ENCODE measurements around the gene CAPN14.

The CAPN14 gene

GRCh38 chr2:31227711-31228125, 10.4 kb upstream of the CAPN14 start:
- DNase-seq, result no peak

GRCh38 chr2:31227110-31227509, 9.8 kb upstream of the CAPN14 start:
- DNase-seq, result no peak

DNA sequence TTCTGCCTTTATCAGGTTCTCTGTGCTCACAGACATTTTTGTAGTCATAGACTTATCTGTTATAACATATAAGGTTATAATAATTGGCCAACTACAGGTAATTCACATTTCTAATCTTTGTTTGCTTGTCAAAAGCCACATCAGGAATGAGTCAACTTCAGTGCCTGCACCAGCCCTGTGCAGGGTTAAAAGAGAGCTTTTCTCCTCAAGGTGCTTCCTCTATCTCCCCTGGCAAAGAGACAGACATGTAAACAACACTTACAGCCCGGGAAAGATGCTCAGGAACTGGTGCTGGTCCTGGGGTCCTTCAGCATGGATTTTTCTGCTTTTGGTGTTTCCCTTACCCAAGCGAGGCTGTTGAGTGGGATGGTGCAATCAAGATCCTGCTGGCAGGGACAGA, 9.0 kb upstream of the CAPN14 start:
- DNase-seq, result no peak

DNA sequence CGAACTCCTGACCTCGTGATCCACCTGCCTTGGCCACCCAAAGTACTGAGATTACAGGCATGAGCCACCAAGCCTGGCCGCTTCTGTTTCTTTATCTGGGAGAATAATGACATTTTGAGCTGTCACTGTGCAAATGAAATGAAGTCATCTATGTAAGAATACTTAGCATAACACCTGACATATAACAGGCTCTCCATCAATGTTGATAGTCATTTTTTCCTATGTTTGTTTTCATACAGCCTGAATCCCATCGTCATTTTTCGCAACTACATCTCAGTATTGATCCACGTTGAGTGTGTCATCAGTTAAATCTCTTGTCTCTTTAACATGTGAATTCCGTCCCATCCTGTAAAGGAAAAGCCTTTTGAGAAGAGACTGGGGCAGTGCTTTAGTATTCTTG, 6.4 kb upstream of the CAPN14 start:
- DNase-seq, result no peak

- no peak for DNase-seq
Observed at GRCh38 chr2:31223026-31223425, 5.7 kb upstream of the CAPN14 start.

- DNase-seq, result no peak
Observed at GRCh38 chr2:31222071-31222470, 4.8 kb upstream of the CAPN14 start.

DNA sequence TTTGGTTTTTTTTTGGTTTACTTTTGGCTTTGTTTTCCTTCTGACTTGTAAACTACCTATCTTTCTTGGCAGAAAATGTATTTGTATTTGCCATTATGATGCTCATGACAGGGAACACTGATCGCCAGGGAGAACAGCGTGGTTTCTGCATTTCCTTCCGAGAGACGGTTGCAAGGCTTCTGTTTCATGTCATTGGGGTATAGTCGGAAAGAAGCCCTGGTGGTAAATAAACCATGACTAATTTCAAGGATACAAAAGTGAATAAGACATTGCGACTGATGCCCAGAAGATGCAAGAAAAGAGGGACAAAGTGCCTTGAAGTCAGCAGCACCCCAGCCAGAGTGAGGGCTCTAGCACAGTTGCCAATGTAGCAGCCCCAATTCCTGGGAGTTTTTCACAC, 4.2 kb upstream of the CAPN14 start:
- no peak for DNase-seq

GRCh38 chr2:31219131-31219969, 2.0 kb upstream of the CAPN14 start:
- peak in 1 of 51 donors; percentile 11 for DNase-seq

GRCh38 chr2:31216734-31217133, 581 bp downstream of the CAPN14 start:
- no peak for DNase-seq

- no peak for DNase-seq
Observed at GRCh38 chr2:31214444-31214915, 2.8 kb downstream of the CAPN14 start.

- DNase-seq, result no peak
Observed at GRCh38 chr2:31213601-31214443, 3.5 kb downstream of the CAPN14 start.

DNA sequence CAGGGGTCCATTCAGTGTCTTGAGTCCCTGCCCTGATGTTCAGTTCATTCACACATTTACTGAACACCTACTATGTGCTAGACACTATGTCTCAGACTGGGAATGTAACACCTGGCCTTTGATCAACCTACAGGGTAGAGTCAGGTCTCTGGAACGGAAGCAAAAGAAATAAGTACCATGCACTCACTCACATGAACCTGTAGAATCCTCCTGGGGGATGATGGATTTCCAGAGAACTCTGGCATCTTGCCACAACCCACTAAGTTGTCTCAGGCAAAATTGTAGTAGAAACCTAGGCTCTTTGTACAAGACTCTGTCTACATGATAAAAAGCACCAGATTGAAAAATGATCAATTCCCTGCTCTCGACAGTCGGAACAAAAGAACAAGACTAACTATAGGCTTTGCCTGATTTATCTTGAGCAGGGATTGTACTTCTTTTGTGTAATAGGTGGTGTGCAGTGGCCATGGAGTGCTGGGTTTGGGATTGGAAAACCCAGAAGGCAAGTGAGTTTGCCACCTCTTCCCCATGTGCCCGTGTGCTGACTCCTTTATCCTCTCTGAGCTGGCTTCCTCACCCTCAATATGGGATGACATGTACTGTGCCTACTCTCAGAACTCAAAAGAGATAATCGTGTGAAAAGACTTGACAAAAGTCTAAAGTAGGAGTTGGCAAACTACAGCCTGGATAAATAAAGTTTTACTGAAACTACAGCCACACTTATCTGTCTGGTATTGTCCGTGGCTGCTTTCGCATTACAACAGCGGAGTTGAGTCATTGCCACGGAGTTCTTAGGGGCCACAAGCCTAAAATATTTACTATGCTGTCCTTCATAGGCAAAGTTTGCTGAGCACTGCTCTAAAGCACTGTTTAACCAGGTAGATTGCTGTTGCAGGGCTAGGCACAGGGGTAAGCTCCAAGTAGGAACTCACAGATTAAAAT, 4.4 kb downstream of the CAPN14 start:
- no peak for DNase-seq

GRCh38 chr2:31208240-31208639, 9.1 kb downstream of the CAPN14 start:
- DNase-seq, result no peak

DNA sequence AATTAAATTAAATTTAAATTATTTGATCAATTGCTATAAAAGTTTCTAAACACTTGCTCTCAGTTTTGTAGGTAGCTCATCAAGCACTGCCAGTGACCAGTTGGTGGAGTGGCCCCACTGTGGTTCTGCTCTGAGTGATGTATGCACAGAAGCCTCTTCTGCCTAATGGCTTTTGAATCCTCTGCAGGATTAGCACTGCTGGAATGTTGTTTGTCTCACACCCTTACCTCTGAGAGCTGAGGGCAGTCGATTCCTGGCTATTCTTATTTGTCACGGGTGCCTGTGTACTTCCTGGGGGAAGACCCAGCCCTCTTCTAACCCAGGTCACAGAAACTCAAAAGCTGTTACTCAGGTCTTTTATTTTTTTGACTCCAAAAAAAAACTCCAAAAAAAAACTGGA, 9.5 kb downstream of the CAPN14 start:
- no peak for DNase-seq

- no peak for DNase-seq
Observed at GRCh38 chr2:31205613-31206012, 11.7 kb downstream of the CAPN14 start.

DNA sequence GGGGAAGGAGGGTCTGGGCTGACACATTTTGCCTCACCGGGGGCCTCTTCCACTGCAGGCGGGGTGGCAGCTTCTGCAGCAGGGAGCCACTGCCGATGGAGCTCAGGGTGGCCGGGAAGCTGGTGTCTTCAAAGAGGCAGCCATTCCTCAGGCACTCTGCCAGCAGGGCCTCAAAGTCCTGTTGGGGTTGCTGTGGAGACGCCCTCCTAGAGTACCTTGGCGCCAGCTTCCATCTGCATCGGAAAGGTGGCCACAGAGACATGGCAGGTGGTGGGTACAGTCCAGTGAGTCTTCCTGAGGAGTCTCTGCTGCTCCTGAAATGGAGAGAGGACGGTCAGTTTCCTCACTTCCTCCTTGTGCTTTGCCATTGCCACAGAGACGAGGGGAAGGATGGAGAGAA, 12.1 kb downstream of the CAPN14 start:
- no peak for DNase-seq

DNA sequence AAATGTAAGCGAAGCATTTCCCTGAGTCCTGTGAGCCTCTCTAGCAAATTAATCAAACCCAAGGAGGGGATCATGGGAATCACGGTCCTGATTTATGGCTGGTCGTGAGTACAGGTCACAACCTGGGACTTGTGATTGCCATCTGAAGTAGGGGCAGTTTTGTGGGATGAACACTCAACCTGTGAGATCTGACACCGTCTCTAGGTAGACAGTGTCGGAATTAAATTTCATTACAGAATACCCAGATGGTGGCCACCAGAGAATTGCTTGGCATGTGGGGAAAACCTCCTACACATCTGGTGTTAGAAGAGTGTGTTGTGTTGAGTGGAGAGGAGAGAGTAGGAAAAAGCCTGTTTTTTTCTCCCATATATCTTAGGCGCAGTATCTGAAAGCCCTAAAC, 12.5 kb downstream of the CAPN14 start:
- no peak for DNase-seq

- no peak for DNase-seq
Observed at GRCh38 chr2:31203916-31204315, 13.4 kb downstream of the CAPN14 start.

DNA sequence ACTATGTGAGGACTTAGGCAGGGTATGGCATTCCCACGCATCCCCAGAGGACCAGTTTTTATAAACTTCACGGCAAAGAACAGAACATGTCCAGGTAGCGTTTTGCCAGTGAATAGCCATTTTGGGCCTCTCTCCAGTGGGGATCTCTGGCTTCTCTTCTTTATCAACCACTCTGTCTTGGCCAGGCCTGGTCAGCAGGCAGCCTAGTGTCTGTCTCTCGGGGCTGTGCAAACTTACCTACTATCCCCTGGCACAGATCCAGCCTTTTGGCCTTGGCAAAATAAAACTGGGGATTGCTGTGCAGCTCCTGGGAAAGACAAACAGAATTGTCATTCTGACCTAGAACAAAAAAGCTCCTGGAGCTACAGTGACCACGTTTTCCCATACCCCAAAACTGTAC, 14.5 kb downstream of the CAPN14 start:
- DNase-seq, result no peak

DNA sequence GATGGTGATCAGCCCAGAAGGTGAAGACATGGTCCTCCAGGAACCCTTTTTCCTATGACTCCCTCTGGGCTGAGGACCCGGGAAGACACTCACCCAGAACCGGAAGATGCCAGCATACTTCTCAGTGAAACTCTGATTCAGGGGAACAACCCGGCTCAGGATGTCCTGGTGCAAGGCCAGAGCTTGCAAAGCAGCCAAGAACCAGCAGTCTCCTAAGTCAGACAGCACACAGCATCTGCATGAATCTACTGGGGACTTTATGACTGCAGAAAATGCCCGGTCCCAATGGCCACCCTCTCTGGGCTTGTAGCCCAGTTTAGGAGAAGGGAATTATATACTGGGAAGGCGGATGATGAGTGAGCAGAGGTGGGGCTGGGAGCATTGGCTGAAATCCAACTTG, 15.3 kb downstream of the CAPN14 start:
- no peak for DNase-seq

GRCh38 chr2:31200972-31201371, 16.3 kb downstream of the CAPN14 start:
- DNase-seq, result no peak

DNA sequence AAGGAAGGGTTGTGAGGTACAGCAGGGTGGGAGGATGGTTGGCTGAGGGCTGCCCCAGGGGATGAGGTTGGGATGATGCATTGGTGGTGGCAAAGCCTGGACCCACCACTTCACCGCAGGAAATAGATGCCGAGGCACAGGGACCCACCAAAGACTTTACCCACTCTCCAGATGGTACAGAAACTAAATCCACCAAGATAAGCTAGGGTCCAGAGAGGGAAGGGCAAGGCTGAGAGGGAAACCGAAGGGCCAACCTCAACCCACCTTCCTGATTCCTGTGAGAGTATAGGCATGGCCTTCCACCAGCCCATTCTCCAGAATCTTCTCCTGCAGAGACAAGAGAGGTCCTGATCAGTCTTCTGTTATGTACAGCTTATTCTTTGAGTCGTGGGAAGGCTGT, 18.1 kb downstream of the CAPN14 start:
- no peak for DNase-seq

Data from hypothalamus (tissue), 51 donors.